NOMO-1 (cell line): ENCODE results near the gene NT5DC2.

ENCODE experiments used
- DNase-seq, 2 experiments: peaks; one replicate each; lab custom pipeline; 2025; ENCODE audit not compliant: unreplicated experiment in 2 of 2; lab: John Stamatoyannopoulos, UW

The NT5DC2 gene

GRCh38 chr3:52490035-52490938 lies 43.4 kb downstream of the NT5DC2 start:
- no peak for DNase-seq

- no peak for DNase-seq
Observed at GRCh38 chr3:52489453-52489852, 44.2 kb downstream of the NT5DC2 start.

- DNase-seq, result no peak
Observed at GRCh38 chr3:52488746-52489145, 44.9 kb downstream of the NT5DC2 start.

- DNase-seq, result no peak
Observed at GRCh38 chr3:52487788-52488691, 45.6 kb downstream of the NT5DC2 start.

GRCh38 chr3:52487050-52487787 lies 46.4 kb downstream of the NT5DC2 start:
- DNase-seq, result no peak

GRCh38 chr3:52484680-52485461 lies 48.8 kb downstream of the NT5DC2 start:
- DNase-seq, result no peak

GRCh38 chr3:52483577-52484381 lies 49.9 kb downstream of the NT5DC2 start:
- DNase-seq, result no peak

GRCh38 chr3:52483081-52483480 lies 50.6 kb downstream of the NT5DC2 start:
- DNase-seq, result no peak

- DNase-seq, result no peak
Observed at GRCh38 chr3:52481819-52482521, 51.7 kb downstream of the NT5DC2 start.

GRCh38 chr3:52480768-52481715 lies 52.6 kb downstream of the NT5DC2 start:
- no peak for DNase-seq

- no peak for DNase-seq
Observed at GRCh38 chr3:52479877-52480575, 53.6 kb downstream of the NT5DC2 start.

- DNase-seq, result no peak
Observed at GRCh38 chr3:52479037-52479876, 54.4 kb downstream of the NT5DC2 start.

- DNase-seq, result no peak
Observed at GRCh38 chr3:52477796-52478095, 55.9 kb downstream of the NT5DC2 start.

- DNase-seq, result no peak
Observed at GRCh38 chr3:52477076-52477795, 56.4 kb downstream of the NT5DC2 start.
